HepG2 (cell line): ENCODE measurements around the gene PRM2. TPM values are rescaled to one million over a fixed set of nuclear protein-coding genes. Genes with fewer than 3 reads are reported as not detected.
A peak's percentile ranks its signal among the peaks of the same experiment; 100 is the strongest.

ENCODE experiments used
- CBFB ChIP-seq: sonication (generic); formaldehyde crosslinking; IDR thresholded peaks from 2 replicates; pipeline ENCODE4 v1.4.0; 2020; ENCODE audit warnings: missing genetic modification reagents
- DZIP1 ChIP-seq: sonication (generic); formaldehyde crosslinking; IDR thresholded peaks from 2 replicates; pipeline ENCODE4 v1.5.0; 2020; ENCODE audit warnings: mild to moderate bottlenecking, missing genetic modification reagents
- GLMP ChIP-seq: sonication (generic); formaldehyde crosslinking; IDR thresholded peaks from 2 replicates; pipeline ENCODE4 v1.9.0; 2021; ENCODE audit warnings: missing genetic modification reagents, mild to moderate bottlenecking, borderline replicate concordance
- GMEB2 ChIP-seq: IDR thresholded peaks from 2 replicates; pipeline ENCODE4 v1.6.1; 2016; ENCODE audit warnings: missing biosample characterization, missing genetic modification reagents, low read depth
- KAT8 ChIP-seq: IDR thresholded peaks from 2 replicates; pipeline ENCODE4 v1.6.1; 2016; ENCODE audit warnings: missing genetic modification reagents, missing compliant biosample characterization
- MLX ChIP-seq: IDR thresholded peaks from 2 replicates; pipeline ENCODE4 v1.6.1; 2016
- PLRG1 ChIP-seq: fragments of 450-650 bp; conservative IDR thresholded peaks from 2 replicates; pipeline ENCODE4 v1.6.1; 2016
- PRDM4 ChIP-seq: sonication (generic); formaldehyde crosslinking; IDR thresholded peaks from 2 replicates; pipeline ENCODE4 v1.9.0; 2021; ENCODE audit warnings: missing genetic modification reagents, borderline replicate concordance
- SNAPC2 ChIP-seq: sonication (generic); formaldehyde crosslinking; IDR thresholded peaks from 2 replicates; pipeline ENCODE4 v1.8.1; 2022; ENCODE audit warnings: mild to moderate bottlenecking, missing genetic modification reagents
- SOX6 ChIP-seq, 2 experiments: fragments of 450-650 bp in 1 of 2; sonication (generic) in 1 of 2; formaldehyde crosslinking in 1 of 2; IDR thresholded peaks; 2 replicates each; pipeline versions ENCODE4 v1.4.0 to v1.6.1; 2017 to 2020; ENCODE audit warnings: antibody characterized with exemption in 1 of 2, mild to moderate bottlenecking in 1 of 2, missing genetic modification reagents in 1 of 2
- TSC22D2 ChIP-seq: sonication (generic); formaldehyde crosslinking; IDR thresholded peaks from 2 replicates; pipeline ENCODE4 v1.5.1; 2020; ENCODE audit warnings: missing genetic modification reagents, mild to moderate bottlenecking, borderline replicate concordance
- ZFP91 ChIP-seq: sonication (generic); formaldehyde crosslinking; IDR thresholded peaks from 2 replicates; pipeline ENCODE4 v1.9.0; 2022; ENCODE audit warnings: missing genetic modification reagents, mild to moderate bottlenecking, borderline replicate concordance
- ZNF143 ChIP-seq: sonication (generic); formaldehyde crosslinking; IDR thresholded peaks from 2 replicates; pipeline ENCODE4 v1.4.0; 2020; ENCODE audit warnings: missing genetic modification reagents
- ZNF280B ChIP-seq: sonication (generic); formaldehyde crosslinking; IDR thresholded peaks from 2 replicates; pipeline ENCODE4 v1.5.0; 2020; ENCODE audit warnings: missing genetic modification reagents, mild to moderate bottlenecking, borderline replicate concordance
- ZNF597 ChIP-seq: sonication (generic); formaldehyde crosslinking; IDR thresholded peaks from 2 replicates; pipeline ENCODE4 v1.5.0; 2020; ENCODE audit warnings: missing genetic modification reagents
- polyA plus RNA-seq, 8 experiments: library from polyadenylated mRNA; depleted of rRNA in 3 of 8; stranded (reverse) in 7 of 8; unstranded in 1 of 8; fragments of >200 nt; fragmentation: Illumina TruSeq in 4 of 8; extraction: Trizol in 4 of 8; gene quantifications; 2 replicates each; pipeline versions ENCODE4 v1.2.1 to v1.2.3, GENCODE V29; 2011 to 2016; ENCODE audit warnings: low read depth in 4 of 8, missing spikeins in 1 of 8, mixed read lengths in 1 of 8; ENCODE audit not compliant: insufficient read depth in 1 of 8
- total RNA-seq, 5 experiments: library from RNA; depleted of rRNA; stranded (reverse); fragments of >200 nt; fragmentation: Illumina TruSeq; extraction: Trizol; gene quantifications; 2 replicates each; pipeline ENCODE4 v1.2.3, GENCODE V29; 2016; ENCODE audit warnings: low read depth in 1 of 5

PRM2 gene
- total and polyA plus RNA-seq, 2 of the 13 experiments (the other 11 are each of a cell fraction or from before 2014, with no cell fraction given): 0.54 TPM; not detected in 1

- TF ChIP-seq PRDM4 (no peak), GLMP (CRISPR knock-in tag) (no peak), ZFP91 (CRISPR knock-in tag) (peak; percentile 49; the same call in 1 of the 2 replicates), DZIP1 (CRISPR knock-in tag) (no peak), ZNF597 (CRISPR knock-in tag) (no peak), SNAPC2 (no peak), ZNF280B (CRISPR knock-in tag) (no peak), CBFB (CRISPR knock-in tag) (0 out of 2 replicates have a peak, but pooled peaks have one; percentile 47), PLRG1 (no peak), MLX (CRISPR knock-in tag) (no peak), ZNF143 (CRISPR knock-in tag) (0 out of 2 replicates have a peak, but pooled peaks have one; percentile 35), KAT8 (CRISPR knock-in tag) (peak; percentile 57), SOX6 (IDR thresholded peaks at IDR 0.05) (no peak), SOX6 (CRISPR knock-in tag; IDR thresholded peaks at IDR 0.05) (peak; percentile 11), TSC22D2 (CRISPR knock-in tag) (no peak), GMEB2 (no peak)
Observed at GRCh38 chr16:11273721-11274324, 2.5 kb downstream of the PRM2 start (continued).
